Stimulated activated CD8-positive, alpha-beta memory T cell treated with anti-CD3 and anti-CD28 coated beads, Interleukin-2, amount 100 ng/mL, for 48 hours (primary cell): ENCODE measurements around the gene BTRC.

ENCODE experiments used
- DNase-seq, 2 donors: peaks; one replicate each; pipeline ENCODE4 v3.0.0-alpha.2; 2020; ENCODE audit warnings: low read depth in 2 of 2

BTRC gene

GRCh38 chr10:101535949-101536348 is 182.0 kb downstream of the BTRC start:
- no peak for DNase-seq

DNA sequence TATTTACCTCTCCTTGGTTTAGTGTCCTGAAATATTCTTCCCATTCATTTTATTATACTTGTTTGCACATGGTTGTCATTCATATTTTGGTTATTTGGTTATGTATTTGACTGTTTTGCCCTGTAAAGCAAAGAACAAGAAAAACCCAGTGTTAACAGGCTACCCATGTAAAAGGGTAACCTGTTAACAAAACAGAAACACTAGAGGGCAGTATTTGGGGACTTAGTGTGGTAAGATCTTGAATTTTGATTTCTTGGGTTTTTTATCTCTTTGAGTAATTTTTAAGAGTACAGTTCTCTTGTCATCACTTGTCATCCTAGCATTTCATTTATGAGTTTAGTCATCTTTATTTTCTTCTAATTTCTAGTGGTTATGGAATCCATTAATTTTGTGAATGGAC is 182.8 kb downstream of the BTRC start:
- DNase-seq: no peak

DNA sequence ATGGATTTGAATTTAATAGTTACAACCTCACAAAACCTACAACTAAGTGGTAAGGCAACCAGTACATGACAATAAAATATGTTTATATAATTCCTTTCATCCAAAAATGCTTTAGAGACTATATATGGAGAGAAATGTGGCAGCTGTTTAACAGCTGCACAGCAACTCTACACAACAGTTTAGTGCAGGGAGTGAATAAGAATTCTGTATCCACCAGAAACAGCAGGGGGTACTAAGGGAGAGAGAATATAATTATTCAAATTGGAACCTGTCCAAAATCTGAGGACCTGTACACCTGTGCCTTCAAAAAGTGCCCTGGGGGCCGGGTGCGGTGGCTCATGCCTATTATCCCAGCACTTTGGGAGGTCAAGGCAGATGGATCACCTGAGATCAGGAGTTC is 184.5 kb downstream of the BTRC start:
- DNase-seq: no peak

- no peak for DNase-seq
These were observed 191.9 kb downstream of the BTRC start for GRCh38 chr10:101545898-101546297.

DNA sequence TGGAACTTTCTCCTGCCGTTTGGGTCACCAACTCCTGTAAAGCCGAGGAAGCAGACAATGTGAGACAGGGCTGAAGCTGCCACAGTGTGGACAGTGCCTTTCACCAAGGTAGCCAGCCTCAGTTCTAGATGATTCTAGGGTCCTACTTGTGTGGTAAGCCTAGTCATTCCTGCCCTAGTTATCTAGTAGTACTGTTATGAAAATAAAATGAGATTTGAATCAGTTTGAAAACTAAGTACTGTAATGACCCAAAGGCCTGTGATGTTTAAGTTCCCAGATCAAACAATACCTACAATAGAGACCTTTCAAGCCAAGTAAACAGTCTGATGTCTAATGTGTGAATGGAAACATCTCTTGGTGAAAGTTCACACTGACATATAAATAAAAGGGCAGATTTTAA is 197.0 kb downstream of the BTRC start:
- DNase-seq: no peak

DNA sequence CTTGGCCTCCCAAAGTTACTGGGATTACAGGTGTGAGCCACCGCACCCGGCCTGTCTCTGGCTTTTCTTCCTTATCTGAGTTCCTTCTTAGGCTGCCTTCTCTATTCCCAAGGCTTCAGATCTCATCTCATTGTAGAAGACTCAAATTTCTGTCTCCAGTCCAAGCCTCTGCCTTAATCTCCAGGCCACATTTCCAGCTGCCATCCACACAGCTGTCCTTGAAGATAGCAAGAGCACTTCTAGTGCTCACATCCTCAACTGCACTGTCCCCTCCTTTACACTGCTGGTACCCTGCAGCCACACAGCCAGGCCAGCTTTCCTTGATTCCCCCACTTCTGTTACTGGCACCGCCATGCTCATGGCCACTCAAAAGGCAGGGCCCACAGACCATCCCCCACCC is 198.5 kb downstream of the BTRC start:
- no peak for DNase-seq

DNA sequence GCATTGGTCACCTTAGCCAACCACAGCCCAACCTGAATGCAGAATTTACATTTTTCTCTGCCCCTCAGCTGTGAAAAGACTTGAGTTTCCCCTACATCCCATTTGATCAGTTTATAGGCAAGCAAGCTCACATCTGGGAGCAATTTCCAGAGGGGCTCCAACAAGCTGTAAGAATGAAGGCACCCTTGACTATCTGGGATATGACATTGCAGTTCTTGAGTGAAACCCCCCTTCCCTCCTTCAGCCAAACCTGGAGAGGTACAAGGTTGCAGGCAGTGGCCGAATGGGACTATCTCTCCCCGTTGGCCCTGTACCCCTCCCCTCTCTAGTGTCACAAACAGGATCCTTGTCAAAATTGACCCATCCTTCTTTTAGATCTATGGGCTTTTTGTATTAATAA is 203.6 kb downstream of the BTRC start:
- no peak for DNase-seq

DNA sequence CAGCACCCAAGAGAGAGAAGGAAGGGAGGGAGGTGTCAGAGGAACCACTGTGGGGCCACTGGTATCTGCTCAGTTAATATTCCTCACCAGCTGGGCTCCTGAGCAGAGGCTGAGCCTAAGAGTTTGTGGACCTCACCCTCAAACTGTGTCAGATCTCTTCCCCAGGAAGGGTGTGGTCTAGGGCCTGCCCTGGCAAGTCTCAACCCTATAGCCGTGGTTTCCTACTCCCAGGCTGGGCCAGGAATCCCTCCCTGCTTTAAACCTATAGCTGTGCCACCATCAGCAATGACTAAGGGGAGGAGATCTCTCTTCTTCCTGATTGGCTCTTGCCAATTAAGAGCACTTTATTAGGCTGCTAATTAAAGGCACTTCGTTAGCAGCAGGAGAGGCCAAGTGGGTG is 204.2 kb downstream of the BTRC start:
- DNase-seq: no peak

DNA sequence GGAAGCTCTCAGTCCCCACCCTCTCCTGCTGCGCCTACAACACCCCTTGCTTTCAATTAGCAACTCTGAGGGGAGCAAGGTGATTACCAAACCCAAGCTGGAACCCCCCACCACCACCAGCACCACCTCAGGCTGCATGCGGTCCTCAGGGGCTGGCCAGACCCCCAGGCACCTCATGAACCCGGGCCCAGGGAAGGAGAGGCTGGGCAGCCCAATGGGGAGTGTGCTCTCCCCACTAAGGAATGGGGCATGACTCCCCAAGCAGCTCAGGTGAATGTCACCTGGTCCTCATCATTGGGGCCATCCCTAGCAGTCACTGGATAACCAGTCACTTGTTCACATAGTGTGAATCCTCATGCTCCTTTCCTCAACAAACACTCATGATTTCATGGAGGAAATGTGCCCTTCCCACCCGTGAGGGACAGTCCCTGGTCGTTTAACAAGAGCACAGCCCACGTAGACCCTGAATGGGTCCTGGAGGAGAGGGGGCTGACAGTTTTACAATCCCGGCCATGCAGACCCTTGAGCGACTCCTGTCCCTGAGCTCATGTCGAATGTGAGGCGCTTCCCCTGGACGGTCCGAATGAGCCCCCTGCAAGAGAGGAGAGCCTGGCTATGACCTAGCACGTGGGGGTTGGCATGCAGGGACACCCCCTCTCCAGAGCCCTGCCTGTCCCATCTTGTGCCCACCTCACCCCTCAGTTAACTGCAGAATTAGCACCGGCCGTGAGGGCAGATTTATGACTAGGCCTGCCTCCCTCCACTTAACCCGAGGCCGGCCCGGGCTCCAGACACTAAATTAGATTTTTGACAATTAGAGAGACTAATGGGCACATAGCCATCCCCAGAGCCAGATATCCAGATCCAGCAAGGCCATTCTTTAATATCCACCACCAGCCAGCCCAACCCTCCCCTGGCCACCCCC is 205.0 kb downstream of the BTRC start:
- DNase-seq: no peak

- DNase-seq: no peak
These were observed 205.8 kb downstream of the BTRC start for GRCh38 chr10:101559596-101560297.

DNA sequence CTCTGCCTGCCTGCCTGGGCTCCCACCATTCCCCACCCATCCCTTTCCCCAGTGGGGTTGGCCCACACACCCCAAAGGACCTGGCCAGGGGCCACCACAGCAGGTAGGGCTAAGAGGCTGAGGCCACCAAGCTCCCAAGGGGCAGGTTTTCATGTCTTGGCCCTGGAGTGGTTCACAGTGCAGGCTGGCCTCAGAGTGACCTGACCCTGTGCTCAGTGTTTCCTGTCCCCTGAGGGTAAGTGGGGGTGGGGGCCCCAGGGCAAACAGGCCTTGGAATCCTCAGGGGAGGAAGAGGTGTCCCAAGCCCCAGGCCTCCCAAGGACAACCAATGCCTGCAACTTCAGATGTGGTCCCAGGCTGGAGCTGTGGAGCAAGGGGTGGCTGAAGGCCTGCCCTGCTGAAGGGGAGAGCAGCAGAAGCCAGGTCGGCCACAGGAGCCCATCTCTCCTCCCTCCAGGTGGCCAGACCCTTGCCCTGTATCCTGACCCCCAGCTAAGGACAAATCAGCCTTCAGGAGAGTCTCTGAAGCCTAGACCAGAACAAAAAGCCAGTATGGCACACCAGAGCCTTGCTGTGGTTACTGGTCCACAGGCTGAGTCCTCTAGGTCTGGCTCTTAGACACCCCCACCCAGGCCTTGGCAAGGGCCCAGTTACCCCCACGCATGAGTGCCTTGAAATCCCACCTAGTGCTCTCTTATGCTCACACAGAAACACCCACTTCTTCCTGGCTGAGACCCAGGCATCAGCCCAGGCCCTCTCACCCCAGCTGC is 206.5 kb downstream of the BTRC start:
- DNase-seq: no peak

DNA sequence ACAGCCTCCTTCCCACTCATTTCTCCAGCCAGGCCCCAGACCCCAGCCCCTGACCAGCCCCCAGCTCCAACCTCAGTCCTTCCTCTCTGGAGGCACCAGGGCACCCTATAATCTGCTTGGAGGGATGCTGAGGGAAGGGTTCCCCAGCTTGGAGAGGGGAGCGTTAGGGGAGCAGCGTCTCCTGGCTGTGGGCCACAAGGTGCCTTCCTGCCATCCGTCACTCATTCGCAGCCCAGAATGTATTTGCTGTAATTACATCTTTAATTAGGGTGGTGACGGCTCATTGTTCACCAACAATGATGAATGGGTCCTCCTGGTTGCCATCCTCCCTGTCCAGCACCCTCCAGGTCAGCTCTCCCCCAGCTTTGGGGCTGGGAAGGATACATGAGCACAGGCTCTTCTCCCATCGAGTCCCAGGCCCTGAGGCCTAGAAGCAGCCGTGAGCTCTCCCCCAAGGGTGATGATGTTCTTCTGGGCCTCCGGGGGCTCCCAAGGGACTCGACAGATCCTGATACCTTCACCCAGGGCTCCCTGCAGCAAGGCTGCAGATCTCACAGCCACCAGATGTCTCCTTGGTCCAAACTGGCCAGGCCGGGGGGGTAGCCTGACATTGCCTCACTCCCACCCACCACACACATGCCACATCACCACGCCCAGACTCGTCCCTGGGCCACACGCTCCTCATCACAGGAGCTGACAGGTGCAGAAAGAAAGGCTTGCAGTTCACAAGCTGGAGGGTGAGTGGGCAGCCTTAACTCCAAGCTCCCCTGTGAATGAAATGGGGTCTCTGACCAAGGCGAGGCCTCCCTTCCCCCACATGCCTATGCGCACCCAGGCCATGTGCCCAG is 207.3 kb downstream of the BTRC start:
- DNase-seq: no peak

- no peak for DNase-seq
These were observed 208.3 kb downstream of the BTRC start for GRCh38 chr10:101562231-101562630.

DNA sequence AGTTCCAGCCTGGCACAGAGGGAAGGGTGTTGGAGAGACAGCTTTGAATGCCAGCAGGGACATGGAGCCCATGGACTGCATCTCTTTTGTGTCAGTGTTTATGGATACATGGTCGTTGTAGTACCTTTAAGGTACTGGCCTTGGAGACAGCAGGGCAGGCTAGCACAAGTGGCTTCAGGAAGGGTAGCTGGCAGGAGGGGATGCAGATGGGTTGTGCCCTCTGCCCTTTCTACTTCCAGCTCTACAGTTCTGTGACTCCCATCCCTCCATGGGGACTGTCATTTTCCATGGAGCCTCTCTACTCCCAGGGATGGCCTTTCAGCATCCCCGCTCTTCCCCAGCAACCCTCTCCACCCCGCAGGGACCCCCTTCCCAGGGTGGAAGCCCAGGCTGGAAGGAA is 209.0 kb downstream of the BTRC start:
- DNase-seq: no peak

DNA sequence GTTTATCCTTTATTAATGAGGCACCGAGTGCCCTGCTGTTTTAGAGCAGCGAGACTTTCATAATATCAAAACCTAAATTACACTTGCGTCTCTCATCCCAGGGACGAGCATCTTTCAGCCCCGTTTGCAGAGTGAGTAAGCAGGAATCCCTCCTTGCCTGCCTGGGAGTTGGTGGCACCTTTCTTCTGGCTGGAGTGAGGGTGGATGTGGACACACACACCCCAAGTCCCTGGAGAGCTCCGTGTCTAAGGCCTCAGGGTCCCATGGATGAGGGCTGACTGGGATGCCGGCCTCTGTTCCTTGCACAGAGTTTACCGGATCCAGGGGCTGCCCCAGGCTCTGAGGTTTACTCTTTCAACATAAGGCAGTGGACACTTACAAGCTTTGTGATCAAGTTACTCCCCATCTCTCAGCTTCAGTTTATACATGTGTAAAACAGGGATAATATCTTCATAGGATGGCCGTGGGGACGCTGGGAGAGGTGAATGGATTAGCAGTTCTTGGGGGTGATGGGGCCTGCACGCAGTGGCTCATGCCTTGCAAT is 209.6 kb downstream of the BTRC start:
- DNase-seq: no peak

DNA sequence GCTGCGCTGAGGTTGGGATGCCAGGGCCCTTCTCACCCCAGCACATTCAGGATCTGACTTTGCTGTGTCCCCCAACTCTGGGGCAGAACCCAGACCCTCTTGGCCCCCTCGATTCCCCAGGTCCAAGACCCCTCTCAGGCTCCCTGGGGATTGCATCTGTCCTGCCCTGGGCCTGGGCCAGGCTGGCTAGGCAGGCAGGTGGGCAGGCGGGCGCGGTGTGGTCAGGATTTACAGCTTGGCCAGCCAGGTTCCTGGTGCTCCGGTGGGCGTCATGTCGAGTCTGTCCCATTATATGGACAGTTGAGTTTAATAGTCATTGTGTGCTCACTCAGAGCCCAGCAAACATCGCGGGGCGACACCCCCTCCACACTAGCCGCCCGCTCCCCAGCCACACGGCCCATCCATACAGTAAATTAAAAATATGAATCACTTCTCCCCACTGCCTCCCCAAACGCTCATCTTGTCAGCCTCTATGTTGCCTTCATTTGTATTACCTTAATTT is 210.6 kb downstream of the BTRC start:
- DNase-seq: no peak

DNA sequence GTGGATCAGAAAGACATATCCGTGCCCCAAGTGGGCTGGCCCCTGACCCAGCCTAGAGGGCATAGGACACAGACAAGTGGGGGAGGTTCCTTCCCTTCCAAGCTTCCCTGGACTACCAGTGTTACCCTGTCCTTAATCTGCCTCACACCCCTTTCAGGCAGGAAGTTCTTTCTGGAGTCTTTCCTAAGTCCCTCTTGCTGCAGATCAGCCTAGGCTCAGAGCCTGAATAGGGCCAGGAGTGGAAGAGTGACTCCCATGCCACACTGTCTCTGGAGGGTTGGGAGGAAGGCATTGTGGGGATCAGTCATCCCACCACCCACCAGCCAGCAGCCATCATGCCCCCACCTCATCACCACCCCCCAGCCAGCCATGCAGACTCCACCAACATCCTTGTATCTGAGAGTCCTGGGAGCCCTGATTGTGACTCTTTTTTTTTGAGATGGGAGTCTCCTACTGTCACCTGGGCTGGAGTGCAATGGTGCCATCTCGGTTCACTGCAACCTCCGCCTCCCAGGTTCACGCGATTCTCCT is 211.5 kb downstream of the BTRC start:
- no peak for DNase-seq

DNA sequence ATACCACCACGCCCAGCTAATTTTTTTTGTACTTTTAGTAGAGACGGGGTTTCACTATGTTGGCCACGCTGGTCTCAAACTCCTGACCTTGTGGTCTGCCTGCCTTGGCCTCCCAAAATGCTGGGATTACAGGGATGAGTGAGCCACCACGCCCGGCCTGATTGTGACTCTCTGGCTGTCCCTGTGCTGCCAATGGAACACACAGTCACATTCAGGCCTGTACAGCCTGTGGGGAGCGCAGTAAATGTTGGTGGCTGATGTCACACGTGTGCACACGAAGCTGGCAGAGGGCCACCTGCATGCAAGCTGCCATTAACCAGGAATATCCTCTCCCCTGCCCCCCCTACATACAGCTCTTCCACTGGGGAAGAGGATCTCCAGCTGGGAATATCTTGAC is 212.0 kb downstream of the BTRC start:
- no peak for DNase-seq

DNA sequence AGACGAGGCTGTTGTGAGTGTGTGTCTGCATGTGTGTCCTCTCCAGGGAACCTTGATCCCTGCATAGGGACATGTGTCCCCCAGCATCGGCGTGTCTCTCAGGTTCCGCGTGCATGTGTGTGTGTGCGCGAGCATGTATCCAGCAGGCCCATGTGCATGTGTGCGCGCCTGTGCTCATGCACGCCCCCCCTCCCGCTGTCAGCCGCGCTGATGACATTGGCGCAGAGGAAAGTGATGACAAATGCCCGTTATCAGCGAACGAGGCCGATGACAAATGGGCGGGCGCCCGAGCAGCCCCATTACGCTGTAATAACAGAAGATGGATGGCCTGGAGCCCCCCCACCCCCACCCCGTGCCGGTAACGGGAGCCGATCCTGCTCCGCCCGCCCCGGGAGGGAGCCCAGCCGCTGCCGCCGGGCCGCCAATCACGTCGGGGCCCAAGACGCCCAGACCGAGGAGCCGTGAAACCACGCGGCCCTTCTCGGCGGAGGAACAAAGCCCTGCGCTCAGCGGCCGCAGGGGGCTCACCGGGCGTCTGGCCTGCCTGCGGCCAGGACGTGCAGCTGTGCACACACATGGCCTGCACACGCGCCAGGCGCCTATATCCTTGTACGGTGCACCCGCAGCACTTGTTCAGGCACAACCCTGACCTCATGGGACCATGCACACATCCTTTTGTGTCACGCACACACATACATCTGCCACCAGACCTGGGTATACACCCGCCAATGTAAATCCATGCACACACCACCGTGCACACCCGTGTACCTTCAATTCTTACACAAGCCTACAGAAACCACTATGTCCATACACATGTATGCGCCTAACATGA is 212.6 kb downstream of the BTRC start:
- DNase-seq: no peak
